HepG2 (cell line): Measurements from ENCODE around the gene SPA17. TPM values are rescaled to one million over a fixed set of nuclear protein-coding genes. Genes with fewer than 3 reads are reported as not detected.

Experiments
- ARID4A ChIP-seq: sonication (generic); formaldehyde crosslinking; IDR thresholded peaks from 2 replicates; pipeline ENCODE4 v1.5.0; 2020; ENCODE audit warnings: mild to moderate bottlenecking, missing genetic modification reagents, borderline replicate concordance
- ATF2 ChIP-seq: sonication (generic); formaldehyde crosslinking; IDR thresholded peaks from 2 replicates; pipeline ENCODE4 v1.4.0; 2020; ENCODE audit warnings: missing genetic modification reagents
- CEBPZ ChIP-seq: IDR thresholded peaks from 2 replicates; pipeline ENCODE4 v1.6.1; 2012; ENCODE audit warnings: low read length, improper control_type of control experiment
- NCOR1 ChIP-seq: fragments of 200-600 bp; sonication (generic); IDR thresholded peaks from 2 replicates; pipeline ENCODE4 v1.7.0; 2017; ENCODE audit warnings: antibody characterized with exemption, low read length, borderline replicate concordance
- SP5 ChIP-seq: IDR thresholded peaks from 2 replicates; pipeline ENCODE4 v1.6.1; 2016; ENCODE audit warnings: low read depth, borderline replicate concordance
- THAP11 ChIP-seq: IDR thresholded peaks from 2 replicates; pipeline ENCODE4 v1.6.1; 2016; ENCODE audit warnings: missing biosample characterization, missing genetic modification reagents
- TSC22D2 ChIP-seq: sonication (generic); formaldehyde crosslinking; IDR thresholded peaks from 2 replicates; pipeline ENCODE4 v1.5.1; 2020; ENCODE audit warnings: missing genetic modification reagents, mild to moderate bottlenecking, borderline replicate concordance
- YEATS2 ChIP-seq: sonication (generic); formaldehyde crosslinking; IDR thresholded peaks from 2 replicates; pipeline ENCODE4 v1.4.0; 2020; ENCODE audit warnings: missing genetic modification reagents, borderline replicate concordance
- ZIK1 ChIP-seq: sonication (generic); formaldehyde crosslinking; IDR thresholded peaks from 2 replicates; pipeline ENCODE4 v1.5.0; 2020; ENCODE audit warnings: mild to moderate bottlenecking, low read depth, missing genetic modification reagents, borderline replicate concordance
- ZNF343 ChIP-seq: sonication (generic); formaldehyde crosslinking; IDR thresholded peaks from 2 replicates; pipeline ENCODE4 v1.4.0; 2020; ENCODE audit warnings: mild to moderate bottlenecking, missing genetic modification reagents
- polyA plus RNA-seq, 8 experiments: library from polyadenylated mRNA; depleted of rRNA in 3 of 8; stranded (reverse) in 7 of 8; unstranded in 1 of 8; fragments of >200 nt; fragmentation: Illumina TruSeq in 4 of 8; extraction: Trizol in 4 of 8; gene quantifications; 2 replicates each; pipeline versions ENCODE4 v1.2.1 to v1.2.3, GENCODE V29; 2011 to 2016; ENCODE audit warnings: low read depth in 4 of 8, missing spikeins in 1 of 8, mixed read lengths in 1 of 8; ENCODE audit not compliant: insufficient read depth in 1 of 8
- total RNA-seq, 5 experiments: library from RNA; depleted of rRNA; stranded (reverse); fragments of >200 nt; fragmentation: Illumina TruSeq; extraction: Trizol; gene quantifications; 2 replicates each; pipeline ENCODE4 v1.2.3, GENCODE V29; 2016; ENCODE audit warnings: low read depth in 1 of 5

Gene SPA17
- total and polyA plus RNA-seq, 2 of the 13 experiments (the other 11 are each of a cell fraction or from before 2014, with no cell fraction given), result 4.4 to 8.4 TPM

- TF ChIP-seq TSC22D2 (CRISPR knock-in tag) (no peak), CEBPZ (no peak), ZIK1 (CRISPR knock-in tag) (no peak), YEATS2 (0 out of 2 replicates have a peak, but pooled peaks have one; percentile 12), NCOR1 (no peak), ARID4A (no peak), SP5 (CRISPR knock-in tag) (no peak), THAP11 (0 out of 2 replicates have a peak, but pooled peaks have one; percentile 21), ZNF343 (CRISPR knock-in tag) (no peak), ATF2 (CRISPR knock-in tag) (no peak)
These were observed 4.5 kb upstream of the SPA17 start (continued) for GRCh38 chr11:124669193-124669592.
